Measurements from ENCODE around the gene EEIG2.

Gene EEIG2

GRCh38 chr1:108521990-108522393 is 37.9 kb upstream of the EEIG2 start:
- Histone ChIP-seq H3K27me3 (ENCODE audit: insufficient read depth, low read depth, severe bottlenecking) (no peaks in the 10 kb centered on the region), H3K27ac (no peak overlapping the region), H3K9me3 (ENCODE audit: severe bottlenecking) (no peaks in the 10 kb centered on the region), H3K36me3 (no peaks in the 10 kb centered on the region), H3K4me3 (ENCODE audit: low read depth, low read length) (no peak overlapping the region)
- no peak for TF ChIP-seq CTCF (IDR thresholded peaks at IDR 0.05; ENCODE audit: low read depth, low read length)
- no peak for DNase-seq

GRCh38 chr1:108523829-108524228 is 36.1 kb upstream of the EEIG2 start:
- no peak for TF ChIP-seq CTCF (IDR thresholded peaks at IDR 0.05; ENCODE audit: low read depth, low read length)
- H3K27me3 ChIP-seq (ENCODE audit: insufficient read depth, low read depth, severe bottlenecking) = no peaks in the 10 kb centered on the region
- H3K27ac ChIP-seq = no peak overlapping the region
- no peak for DNase-seq
- H3K36me3 ChIP-seq = no peaks in the 10 kb centered on the region
- no peaks in the 10 kb centered on the region for H3K9me3 ChIP-seq (ENCODE audit: severe bottlenecking)
- no peak overlapping the region for H3K4me3 ChIP-seq (ENCODE audit: low read depth, low read length)

GRCh38 chr1:108524676-108525075 is 35.2 kb upstream of the EEIG2 start:
- no peak overlapping the region for H3K4me3 ChIP-seq (ENCODE audit: low read depth, low read length)
- DNase-seq = peak; percentile 13
- H3K27me3 ChIP-seq (ENCODE audit: insufficient read depth, low read depth, severe bottlenecking) = no peaks in the 10 kb centered on the region
- H3K36me3 ChIP-seq = no peaks in the 10 kb centered on the region
- no peak overlapping the region for H3K27ac ChIP-seq
- no peaks in the 10 kb centered on the region for H3K9me3 ChIP-seq (ENCODE audit: severe bottlenecking)
- TF ChIP-seq CTCF (IDR thresholded peaks at IDR 0.05; ENCODE audit: low read depth, low read length) = no peak

- no peak for TF ChIP-seq CTCF (IDR thresholded peaks at IDR 0.05; ENCODE audit: low read depth, low read length)
- Histone ChIP-seq H3K4me3 (ENCODE audit: low read depth, low read length) (no peak overlapping the region), H3K36me3 (no peaks in the 10 kb centered on the region), H3K27ac (no peak overlapping the region), H3K27me3 (ENCODE audit: insufficient read depth, low read depth, severe bottlenecking) (no peaks in the 10 kb centered on the region), H3K9me3 (ENCODE audit: severe bottlenecking) (no peaks in the 10 kb centered on the region)
- DNase-seq = no peak
These were observed 32.8 kb upstream of the EEIG2 start for GRCh38 chr1:108527135-108527534.

- H3K4me3 ChIP-seq (ENCODE audit: low read depth, low read length) = no peak overlapping the region
- no peak for DNase-seq
- H3K9me3 ChIP-seq (ENCODE audit: severe bottlenecking) = no peaks in the 10 kb centered on the region
- no peaks in the 10 kb centered on the region for H3K27me3 ChIP-seq (ENCODE audit: insufficient read depth, low read depth, severe bottlenecking)
- H3K27ac ChIP-seq = no peak overlapping the region
- no peak for TF ChIP-seq CTCF (IDR thresholded peaks at IDR 0.05; ENCODE audit: low read depth, low read length)
- H3K36me3 ChIP-seq = no peaks in the 10 kb centered on the region
These were observed 32.1 kb upstream of the EEIG2 start for GRCh38 chr1:108527837-108528236.

GRCh38 chr1:108531444-108531843 is 28.5 kb upstream of the EEIG2 start:
- H3K27ac ChIP-seq = no peak overlapping the region

More at GRCh38 chr1:108531444-108531843, 28.5 kb upstream of the EEIG2 start:
- TF ChIP-seq CTCF (IDR thresholded peaks at IDR 0.05; ENCODE audit: low read depth, low read length) = no peak
- DNase-seq = no peak
- no peaks in the 10 kb centered on the region for H3K36me3 ChIP-seq
- H3K27me3 ChIP-seq (ENCODE audit: insufficient read depth, low read depth, severe bottlenecking) = no peaks in the 10 kb centered on the region
- no peak overlapping the region for H3K4me3 ChIP-seq (ENCODE audit: low read depth, low read length)
- no peaks in the 10 kb centered on the region for H3K9me3 ChIP-seq (ENCODE audit: severe bottlenecking)

Measured in WERI-Rb-1 (cell line).